ENCODE measurements around the gene RAMP1.

Gene RAMP1

GRCh38 chr2:237895544-237896506 lies 36.4 kb downstream of the RAMP1 start:
- DNase-seq (ENCODE audit: low read depth in 2 of 2) = no peak

- DNase-seq (ENCODE audit: low read depth in 2 of 2) = no peak
Measured at GRCh38 chr2:237896507-237896892, 37.1 kb downstream of the RAMP1 start.

- DNase-seq (ENCODE audit: low read depth in 2 of 2) = no peak
Measured at GRCh38 chr2:237896956-237897355, 37.5 kb downstream of the RAMP1 start.

- DNase-seq (ENCODE audit: low read depth in 2 of 2) = no peak
Measured at GRCh38 chr2:237898057-237898414, 38.6 kb downstream of the RAMP1 start.

GRCh38 chr2:237900891-237901831 lies 41.7 kb downstream of the RAMP1 start:
- no peak for DNase-seq (ENCODE audit: low read depth in 2 of 2)

GRCh38 chr2:237901932-237902850 lies 42.8 kb downstream of the RAMP1 start:
- DNase-seq (ENCODE audit: low read depth in 2 of 2) = no peak

GRCh38 chr2:237904831-237905599 lies 45.6 kb downstream of the RAMP1 start:
- no peak for DNase-seq (ENCODE audit: low read depth in 2 of 2)

GRCh38 chr2:237907144-237907543 lies 47.7 kb downstream of the RAMP1 start:
- DNase-seq (ENCODE audit: low read depth in 2 of 2) = no peak

GRCh38 chr2:237909075-237909695 lies 49.8 kb downstream of the RAMP1 start:
- DNase-seq (ENCODE audit: low read depth in 2 of 2) = no peak

GRCh38 chr2:237909801-237910475 lies 50.5 kb downstream of the RAMP1 start:
- no peak for DNase-seq (ENCODE audit: low read depth in 2 of 2)

GRCh38 chr2:237910576-237911362 lies 51.3 kb downstream of the RAMP1 start:
- no peak for DNase-seq (ENCODE audit: low read depth in 2 of 2)

- DNase-seq (ENCODE audit: low read depth in 2 of 2) = no peak
Measured at GRCh38 chr2:237911363-237912017, 52.1 kb downstream of the RAMP1 start.

GRCh38 chr2:237912271-237913192 lies 53.1 kb downstream of the RAMP1 start:
- no peak for DNase-seq (ENCODE audit: low read depth in 2 of 2)

- no peak for DNase-seq (ENCODE audit: low read depth in 2 of 2)
Measured at GRCh38 chr2:237913193-237913917, 53.9 kb downstream of the RAMP1 start.

GRCh38 chr2:237915576-237915975 lies 56.2 kb downstream of the RAMP1 start:
- no peak for DNase-seq (ENCODE audit: low read depth in 2 of 2)

- DNase-seq (ENCODE audit: low read depth in 2 of 2) = no peak
Measured at GRCh38 chr2:237916296-237916695, 56.9 kb downstream of the RAMP1 start.

Data from fibroblast of skin of left quadriceps (primary cell).